ENCODE measurements around the gene TLR1. TPM values are rescaled to one million over a fixed set of nuclear protein-coding genes. Genes with fewer than 3 reads are reported as not detected.
A peak's percentile ranks its signal among the peaks of the same experiment; 100 is the strongest.
"Not testable (repeated sequence)": the region's sequence is repeated elsewhere in the genome, so short reads cannot be mapped to it uniquely, and the experiment has no call there.

The TLR1 gene
- polyA plus RNA-seq, 1 donor, result 3.1 TPM

GRCh38 chr4:38805530-38806145 lies 1.0 kb upstream of the TLR1 start:
- no peak for DNase-seq

GRCh38 chr4:38803833-38804653 lies 548 bp downstream of the TLR1 start:
- DNase-seq, result no peak

GRCh38 chr4:38802561-38803355 lies 1.8 kb downstream of the TLR1 start:
- no peak for DNase-seq

- no peak for DNase-seq
These were observed 3.6 kb downstream of the TLR1 start for GRCh38 chr4:38800961-38801450.

- DNase-seq, result no peak
These were observed 4.2 kb downstream of the TLR1 start for GRCh38 chr4:38800366-38800765.

- no peak for DNase-seq
These were observed 9.5 kb downstream of the TLR1 start for GRCh38 chr4:38795087-38795486.

DNA sequence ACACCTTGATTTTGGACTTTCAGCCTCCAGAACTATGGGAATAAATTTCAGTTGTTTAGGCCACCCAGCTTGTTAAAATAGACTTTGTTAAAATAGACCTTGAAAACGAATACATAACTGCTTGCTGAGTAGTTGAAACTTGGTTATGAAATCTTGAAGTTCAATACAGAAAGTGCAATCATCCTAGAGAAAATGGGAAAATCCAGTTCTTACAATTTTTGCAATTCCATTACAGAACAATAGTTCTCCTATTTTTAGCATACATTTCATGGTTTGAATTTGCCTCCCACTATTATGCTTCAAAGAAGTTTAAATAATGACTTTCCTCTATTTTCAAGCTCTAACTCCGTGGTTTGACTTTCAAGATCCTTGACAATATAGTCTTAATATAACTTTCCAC lies 10.5 kb downstream of the TLR1 start:
- DNase-seq, result no peak

GRCh38 chr4:38791010-38791409 lies 13.6 kb downstream of the TLR1 start:
- DNase-seq, result no peak

DNA sequence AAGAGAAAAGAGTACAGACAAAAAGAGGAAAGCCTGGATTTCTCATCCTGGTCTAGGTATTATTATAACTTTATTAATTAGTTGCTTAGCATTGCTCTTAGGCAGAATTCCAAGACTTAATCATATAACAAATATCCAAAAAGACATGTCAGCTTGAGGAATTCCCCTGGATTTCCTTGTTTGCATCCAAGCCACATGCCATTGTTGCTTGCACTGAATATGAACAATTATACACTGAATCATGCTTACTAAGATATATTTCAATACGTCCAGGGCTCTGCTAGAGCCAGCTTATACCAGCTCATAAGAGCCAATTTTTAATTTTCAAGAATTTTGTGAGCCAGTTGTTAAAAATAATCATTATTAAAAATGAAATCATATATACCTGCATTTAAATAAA lies 16.3 kb downstream of the TLR1 start:
- DNase-seq, result no peak

DNA sequence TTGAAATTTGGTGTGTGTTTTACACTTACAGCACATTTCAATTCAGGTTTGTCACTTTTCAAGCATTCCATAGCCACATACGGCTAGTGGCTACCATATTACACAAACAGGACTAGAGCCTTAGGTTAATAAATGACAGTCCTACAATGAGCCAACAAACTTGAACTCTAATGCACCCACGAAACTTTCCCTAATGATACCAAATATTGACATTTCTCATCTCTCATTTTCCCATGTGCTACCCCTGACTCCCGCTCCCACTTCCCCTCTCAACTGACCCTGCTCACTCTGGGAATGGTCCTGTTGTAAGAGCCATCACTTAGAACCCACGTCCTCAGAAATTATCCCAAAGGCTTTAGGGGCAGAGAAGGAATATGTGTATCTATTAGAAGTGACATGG lies 16.9 kb downstream of the TLR1 start:
- no peak for DNase-seq

DNA sequence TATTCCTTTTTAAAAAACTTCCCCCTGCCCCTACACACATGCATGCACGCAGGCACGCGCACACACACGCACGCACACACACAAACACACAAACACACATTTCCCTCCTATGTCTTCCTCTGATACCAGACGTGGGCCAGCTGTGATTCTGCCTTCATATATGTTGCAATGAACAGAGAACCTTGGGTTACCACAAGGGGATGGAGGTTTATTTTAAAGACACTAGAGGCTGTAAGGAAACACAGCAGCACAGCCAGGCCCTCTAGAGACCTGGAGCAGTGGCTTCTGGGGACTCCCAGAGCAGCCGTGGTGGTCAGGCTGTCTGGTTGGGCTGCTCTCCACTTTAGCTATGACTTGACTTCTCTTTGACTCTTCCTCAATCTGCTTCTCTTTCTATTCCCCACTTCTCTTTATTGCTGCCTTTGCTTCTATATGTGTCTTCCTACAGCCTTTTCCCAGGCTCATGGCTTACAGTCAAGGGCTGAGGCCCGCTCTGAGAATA lies 18.6 kb downstream of the TLR1 start:
- DNase-seq, result no peak

DNA sequence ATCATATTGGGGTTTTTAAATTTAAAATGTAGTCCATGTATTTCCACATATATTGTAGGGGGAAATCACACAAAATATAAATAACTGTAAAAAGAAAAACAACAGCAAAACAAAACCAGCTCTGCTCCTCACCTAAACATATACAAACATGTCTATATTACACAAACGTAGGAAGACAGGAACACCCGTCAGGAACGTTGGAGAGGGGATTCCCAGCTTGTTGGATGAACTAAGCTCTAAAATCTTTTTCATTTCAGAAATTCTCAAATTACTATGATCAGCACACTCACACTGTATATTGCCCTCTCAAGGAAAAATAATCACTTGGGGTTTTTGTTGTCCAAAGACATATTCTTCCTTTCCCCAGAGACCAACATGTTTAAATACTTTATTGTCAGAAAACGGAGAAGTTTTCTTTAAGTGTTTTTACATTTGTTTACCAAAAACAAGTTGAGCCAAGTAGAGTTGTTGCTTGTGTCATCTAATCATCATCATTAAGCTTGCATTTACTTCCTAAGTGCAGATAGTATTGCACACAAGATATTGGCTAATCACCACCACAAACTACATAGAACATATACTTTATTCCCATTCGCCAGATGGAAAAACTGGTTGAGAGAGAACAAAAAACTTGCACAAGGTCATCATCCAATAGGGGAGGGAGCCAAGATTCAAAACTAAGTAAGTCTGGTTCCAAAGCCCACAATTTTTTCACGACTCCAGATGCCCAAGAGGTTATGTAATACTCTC lies 19.4 kb downstream of the TLR1 start:
- DNase-seq, result no peak

DNA sequence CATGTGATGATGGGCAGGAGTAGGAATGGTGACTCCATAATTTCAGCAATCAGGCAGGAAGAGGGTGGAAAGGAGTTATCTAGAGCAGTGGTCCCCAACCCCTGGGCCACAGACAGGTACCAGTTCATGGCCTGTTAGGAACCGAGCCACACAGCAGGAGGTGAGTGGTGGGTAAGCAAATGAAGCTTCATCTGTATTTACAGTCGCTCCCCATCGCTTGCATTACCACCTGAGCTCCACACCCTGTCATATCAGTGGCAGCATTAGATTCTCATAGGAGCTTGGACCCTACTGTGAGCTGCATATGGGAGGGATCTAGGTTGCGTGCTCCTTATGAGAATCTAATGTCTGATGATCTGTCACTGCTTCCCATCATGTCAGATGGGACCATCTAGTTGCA lies 20.4 kb downstream of the TLR1 start:
- no peak for DNase-seq

DNA sequence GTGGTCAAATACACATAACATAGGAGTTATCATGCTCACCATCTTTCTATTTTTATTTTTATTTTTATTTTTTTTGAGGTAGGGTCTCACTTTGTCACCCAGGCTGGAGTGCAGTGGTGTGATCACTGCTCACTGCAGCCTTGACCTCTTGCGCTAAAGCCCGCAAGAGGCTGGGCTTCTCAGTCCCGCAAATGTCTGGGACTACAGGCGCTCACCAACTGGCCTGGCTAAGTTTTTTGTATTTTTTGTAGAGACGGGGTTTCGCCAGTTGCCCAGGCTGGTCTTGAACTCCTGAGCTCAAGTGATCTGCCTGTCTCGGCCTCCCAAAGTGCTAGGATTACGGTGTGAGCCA lies 21.5 kb downstream of the TLR1 start:
- DNase-seq, result no peak

DNA sequence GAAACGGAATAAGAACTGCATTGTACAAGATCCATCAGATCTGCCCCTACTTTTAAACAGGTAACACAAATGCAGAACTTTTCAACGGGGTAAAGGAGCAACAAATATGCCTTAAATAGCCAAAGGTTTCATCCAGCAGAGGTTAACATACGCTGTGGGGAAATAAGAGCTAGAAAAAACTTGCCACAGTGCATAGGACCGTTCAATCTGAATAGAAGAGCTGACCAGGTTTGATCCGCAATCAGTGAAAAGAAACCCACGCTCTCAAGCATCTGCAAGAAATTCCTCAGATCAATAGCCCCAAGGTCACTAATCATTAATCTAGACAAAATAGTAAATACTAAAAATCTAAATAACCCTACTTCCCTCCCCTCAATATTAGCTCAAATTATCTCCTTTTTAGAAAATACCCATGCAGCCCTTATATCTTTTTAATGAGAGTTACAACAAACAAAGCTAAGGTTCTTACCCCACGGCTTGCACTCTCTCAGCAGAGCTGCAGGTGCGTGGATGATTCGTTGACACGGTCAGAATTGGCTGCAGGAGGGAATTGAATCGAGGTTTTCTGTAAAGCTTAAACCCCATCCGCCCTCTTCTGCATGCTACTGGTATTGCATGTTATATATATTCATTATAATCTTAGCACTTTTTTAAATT lies 22.0 kb downstream of the TLR1 start, which contains the start of gene TLR10:
TSS of gene TLR10 (minus strand) at position 539 of the 657 bp plus-strand sequence. CDS start 7,400 bp downstream, outside the sequence.
- peak; percentile 43 for DNase-seq

DNA sequence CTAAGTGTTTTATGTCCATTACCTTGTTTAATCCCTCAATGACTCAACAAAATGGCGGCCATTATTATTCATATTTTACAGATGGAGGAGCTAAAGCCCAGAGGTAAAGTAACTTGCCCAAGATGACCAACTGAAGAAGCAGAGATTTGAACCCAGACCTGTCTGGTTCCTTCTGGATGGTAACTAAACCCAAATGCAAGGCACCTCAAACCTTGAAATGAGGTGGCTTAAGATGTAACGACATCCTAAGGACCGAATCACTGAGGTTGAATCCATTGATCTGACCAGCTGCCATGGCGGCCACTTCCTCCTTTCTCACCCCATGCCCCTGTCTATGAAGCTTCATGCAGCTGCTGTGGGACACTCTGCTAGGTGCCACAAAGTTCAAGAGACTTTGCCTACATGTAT lies 22.7 kb downstream of the TLR1 start:
- no peak for DNase-seq

DNA sequence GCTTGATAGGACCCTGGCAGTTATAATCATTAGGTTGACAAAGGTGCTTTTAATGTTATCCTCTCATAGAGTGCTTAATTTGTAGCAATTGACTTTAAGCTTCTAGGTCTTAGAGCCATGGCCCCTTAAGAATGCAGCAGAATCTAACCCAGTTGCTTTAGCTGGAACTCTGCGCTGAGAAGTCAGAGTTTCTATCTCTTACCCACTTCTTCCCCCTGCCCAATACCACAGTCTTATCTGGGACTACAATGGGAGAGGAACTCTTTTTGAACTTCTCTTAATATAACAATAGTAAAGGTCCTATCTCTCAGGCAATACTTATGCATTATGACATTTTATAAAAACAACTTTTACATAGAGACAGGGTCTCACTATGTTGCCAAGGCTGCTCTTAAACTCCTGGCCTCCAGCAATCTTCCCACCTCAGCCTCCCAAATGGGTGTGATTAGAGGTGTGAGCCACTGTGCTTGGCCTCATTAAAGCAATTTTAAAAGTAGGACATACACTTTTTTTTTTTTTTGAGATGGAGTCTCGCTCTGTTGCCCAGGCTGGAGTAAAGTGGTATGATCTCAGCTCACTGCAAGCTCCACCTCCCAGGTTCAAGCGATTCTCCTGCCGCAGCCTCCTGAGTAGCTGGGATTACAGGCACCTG lies 23.6 kb downstream of the TLR1 start:
- DNase-seq, result no peak

GRCh38 chr4:38779790-38780189 lies 24.8 kb downstream of the TLR1 start:
- no peak for DNase-seq

GRCh38 chr4:38777925-38778324 lies 26.7 kb downstream of the TLR1 start:
- not testable (repeated sequence) for DNase-seq

- DNase-seq, result no peak
These were observed 29.3 kb downstream of the TLR1 start for GRCh38 chr4:38775326-38775725.

Data from hindlimb muscle (tissue), 1 donor.